Measurements from ENCODE around the gene SYCP2.

DNA sequence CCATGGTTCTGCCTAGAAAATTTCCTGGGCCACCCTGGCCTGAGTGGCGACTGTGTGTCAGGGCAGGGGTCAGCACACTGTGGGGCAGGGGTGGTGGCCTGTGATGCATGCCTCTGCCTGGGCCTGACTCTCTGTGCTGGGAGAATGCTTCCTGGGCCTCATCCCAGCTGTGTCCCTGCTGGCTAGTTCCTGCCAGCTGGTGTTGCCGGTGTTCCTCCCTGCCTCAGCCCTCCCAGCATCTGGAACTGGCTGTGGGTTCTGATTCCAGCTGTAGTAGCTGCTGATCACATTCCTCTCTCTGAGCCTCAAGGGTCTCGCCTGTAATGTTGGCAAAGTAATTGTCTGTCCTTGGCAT lies 101.5 kb downstream of the SYCP2 start:
- TF ChIP-seq, protein P1, sequence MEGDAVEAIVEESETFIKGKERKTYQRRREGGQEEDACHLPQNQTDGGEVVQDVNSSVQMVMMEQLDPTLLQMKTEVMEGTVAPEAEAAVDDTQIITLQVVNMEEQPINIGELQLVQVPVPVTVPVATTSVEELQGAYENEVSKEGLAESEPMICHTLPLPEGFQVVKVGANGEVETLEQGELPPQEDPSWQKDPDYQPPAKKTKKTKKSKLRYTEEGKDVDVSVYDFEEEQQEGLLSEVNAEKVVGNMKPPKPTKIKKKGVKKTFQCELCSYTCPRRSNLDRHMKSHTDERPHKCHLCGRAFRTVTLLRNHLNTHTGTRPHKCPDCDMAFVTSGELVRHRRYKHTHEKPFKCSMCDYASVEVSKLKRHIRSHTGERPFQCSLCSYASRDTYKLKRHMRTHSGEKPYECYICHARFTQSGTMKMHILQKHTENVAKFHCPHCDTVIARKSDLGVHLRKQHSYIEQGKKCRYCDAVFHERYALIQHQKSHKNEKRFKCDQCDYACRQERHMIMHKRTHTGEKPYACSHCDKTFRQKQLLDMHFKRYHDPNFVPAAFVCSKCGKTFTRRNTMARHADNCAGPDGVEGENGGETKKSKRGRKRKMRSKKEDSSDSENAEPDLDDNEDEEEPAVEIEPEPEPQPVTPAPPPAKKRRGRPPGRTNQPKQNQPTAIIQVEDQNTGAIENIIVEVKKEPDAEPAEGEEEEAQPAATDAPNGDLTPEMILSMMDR (IDR thresholded peaks at IDR 0.05; ENCODE audit: low read length) = no peak
- no peak for TF ChIP-seq EZH2 (IDR thresholded peaks at IDR 0.05; ENCODE audit: borderline replicate concordance, low read length)
